ENCODE data around the gene ARHGAP45.

ARHGAP45 gene

GRCh38 chr19:1026783-1027649 lies 40.0 kb upstream of the ARHGAP45 start:
- Histone ChIP-seq H3K4me2 (ENCODE audit: low read length) (peak overlapping the region; percentile 97), H3K9me3 (ENCODE audit: low read length) (no peaks in the 10 kb centered on the region), H3K79me2 (ENCODE audit: insufficient read depth, low read length) (peaks cover 9% of the 10 kb centered on the region), H3K4me1 (ENCODE audit: insufficient read depth, low read length, severe bottlenecking) (peaks cover 40% of the 10 kb centered on the region), H3K27me3 (ENCODE audit: insufficient read depth, low read length) (no peaks in the 10 kb centered on the region), H3K9me2 (ENCODE audit: low read depth, low read length) (no peaks in the 10 kb centered on the region), H4K20me1 (ENCODE audit: insufficient read depth, low read length) (no peaks in the 10 kb centered on the region), H3K9ac (ENCODE audit: low read length) (peak overlapping the region; percentile 98), H3K27ac (ENCODE audit: low read depth, low read length, poor library complexity, severe bottlenecking) (peak overlapping the region; percentile 88), H3K36me3 (ENCODE audit: insufficient read depth, low read length) (peaks cover 21% of the 10 kb centered on the region), H3F3A (ENCODE audit: insufficient read depth, low read length) (peaks cover 5% of the 10 kb centered on the region), H3K4me3 (ENCODE audit: low read depth, low read length, poor library complexity, severe bottlenecking) (peak overlapping the region; percentile 98), H2AFZ (ENCODE audit: low read length) (no peak overlapping the region)
- TF ChIP-seq CTCF (IDR thresholded peaks at IDR 0.05; ENCODE audit: low read length) (no peak), EZH2 (IDR thresholded peaks at IDR 0.05; ENCODE audit: borderline replicate concordance, low read length) (no peak)

DNA sequence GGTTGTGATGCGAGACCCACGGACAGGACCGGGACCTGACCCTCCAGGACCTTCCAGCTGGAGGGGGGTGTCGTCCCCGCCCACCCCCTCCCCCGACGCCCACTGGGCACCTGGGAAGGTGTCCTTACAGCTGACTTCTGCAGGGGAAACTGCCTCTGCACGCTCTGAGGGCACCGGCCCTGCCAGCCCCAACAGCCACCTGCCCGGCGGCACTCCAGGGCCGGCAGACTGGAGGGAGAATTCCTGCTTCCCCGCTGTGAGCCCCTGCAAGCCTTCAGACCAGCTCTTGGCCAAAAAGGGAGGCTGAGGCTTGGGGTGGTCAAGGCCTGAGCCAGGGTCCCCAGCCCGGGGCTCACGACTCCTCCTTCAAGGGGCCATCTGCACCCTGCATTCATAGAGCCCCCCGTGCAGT lies 39.3 kb upstream of the ARHGAP45 start:
- Histone ChIP-seq H3K79me2 (ENCODE audit: insufficient read depth, low read length) (peaks cover 9% of the 10 kb centered on the region), H3K4me3 (ENCODE audit: low read depth, low read length, poor library complexity, severe bottlenecking) (peak overlapping the region; percentile 98), H3K9me3 (ENCODE audit: low read length) (no peaks in the 10 kb centered on the region), H3K9me2 (ENCODE audit: low read depth, low read length) (no peaks in the 10 kb centered on the region), H3K36me3 (ENCODE audit: insufficient read depth, low read length) (peaks cover 27% of the 10 kb centered on the region), H3K9ac (ENCODE audit: low read length) (peak overlapping the region; percentile 98), H3K4me1 (ENCODE audit: insufficient read depth, low read length, severe bottlenecking) (peaks cover 35% of the 10 kb centered on the region), H3F3A (ENCODE audit: insufficient read depth, low read length) (peaks cover 3% of the 10 kb centered on the region), H3K27me3 (ENCODE audit: insufficient read depth, low read length) (no peaks in the 10 kb centered on the region), H3K27ac (ENCODE audit: low read depth, low read length, poor library complexity, severe bottlenecking) (peak overlapping the region; percentile 88), H4K20me1 (ENCODE audit: insufficient read depth, low read length) (no peaks in the 10 kb centered on the region), H3K4me2 (ENCODE audit: low read length) (peak overlapping the region; percentile 97), H2AFZ (ENCODE audit: low read length) (no peak overlapping the region)
- TF ChIP-seq CTCF (IDR thresholded peaks at IDR 0.05; ENCODE audit: low read length) (no peak), EZH2 (IDR thresholded peaks at IDR 0.05; ENCODE audit: borderline replicate concordance, low read length) (no peak)

- H3K9me2 ChIP-seq (ENCODE audit: low read depth, low read length): no peaks in the 10 kb centered on the region
- peak overlapping the region; percentile 88 for H3K27ac ChIP-seq (ENCODE audit: low read depth, low read length, poor library complexity, severe bottlenecking)
- no peak for TF ChIP-seq CTCF (IDR thresholded peaks at IDR 0.05; ENCODE audit: low read length)
- no peak for TF ChIP-seq EZH2 (IDR thresholded peaks at IDR 0.05; ENCODE audit: borderline replicate concordance, low read length)
- H3K9ac ChIP-seq (ENCODE audit: low read length): peak overlapping the region; percentile 98
- peaks cover 35% of the 10 kb centered on the region for H3K4me1 ChIP-seq (ENCODE audit: insufficient read depth, low read length, severe bottlenecking)
- H3K36me3 ChIP-seq (ENCODE audit: insufficient read depth, low read length): peaks cover 34% of the 10 kb centered on the region
- H3F3A ChIP-seq (ENCODE audit: insufficient read depth, low read length): no peaks in the 10 kb centered on the region
- H3K79me2 ChIP-seq (ENCODE audit: insufficient read depth, low read length): peaks cover 9% of the 10 kb centered on the region
- H3K4me3 ChIP-seq (ENCODE audit: low read depth, low read length, poor library complexity, severe bottlenecking): peak overlapping the region; percentile 98
- no peaks in the 10 kb centered on the region for H3K27me3 ChIP-seq (ENCODE audit: insufficient read depth, low read length)
- no peaks in the 10 kb centered on the region for H4K20me1 ChIP-seq (ENCODE audit: insufficient read depth, low read length)
- no peak overlapping the region for H2AFZ ChIP-seq (ENCODE audit: low read length)
- H3K9me3 ChIP-seq (ENCODE audit: low read length): no peaks in the 10 kb centered on the region
- H3K4me2 ChIP-seq (ENCODE audit: low read length): peak overlapping the region; percentile 97
Measured at GRCh38 chr19:1028062-1028926, 38.7 kb upstream of the ARHGAP45 start.

Data from OCI-LY1 (cell line).